Parathyroid adenoma (tissue), 2 donors: ENCODE measurements around the gene CYP1A1.

Experiments used
- H2AFZ ChIP-seq: fragments of 300-600 bp; sonication (generic); one replicate; pipeline ENCODE4 v1.7.0; 2017; ENCODE audit warnings: antibody characterized with exemption, mild to moderate bottlenecking
- H3K27ac ChIP-seq: fragments of 300-600 bp; sonication (generic); one replicate; pipeline ENCODE4 v1.7.0; 2017
- H3K27me3 ChIP-seq: fragments of 300-600 bp; sonication (generic); one replicate; pipeline ENCODE4 v1.7.0; 2017; ENCODE audit warnings: low read length; ENCODE audit not compliant: control insufficient read depth, insufficient read depth
- H3K36me3 ChIP-seq: fragments of 300-600 bp; sonication (generic); one replicate; pipeline ENCODE4 v1.7.0; 2017; ENCODE audit warnings: low read length; ENCODE audit not compliant: control insufficient read depth, insufficient read depth
- H3K4me1 ChIP-seq: fragments of 300-600 bp; sonication (generic); one replicate; pipeline ENCODE4 v1.7.0; 2017; ENCODE audit warnings: control low read depth
- H3K4me2 ChIP-seq: fragments of 300-600 bp; sonication (generic); one replicate; pipeline ENCODE4 v1.7.0; 2017; ENCODE audit warnings: low read length
- H3K4me3 ChIP-seq: fragments of 300-600 bp; sonication (generic); one replicate; pipeline ENCODE4 v1.7.0; 2017; ENCODE audit warnings: low read depth, low read length
- H3K79me2 ChIP-seq: fragments of 300-600 bp; sonication (generic); one replicate; pipeline ENCODE4 v1.7.0; 2017; ENCODE audit warnings: control low read depth
- H3K9ac ChIP-seq: fragments of 300-600 bp; sonication (generic); one replicate; pipeline ENCODE4 v1.7.0; 2017; ENCODE audit warnings: mild to moderate bottlenecking
- H3K9me3 ChIP-seq: fragments of 300-600 bp; sonication (generic); one replicate; pipeline ENCODE4 v1.7.0; 2017; ENCODE audit warnings: low read length; ENCODE audit not compliant: control insufficient read depth
- TF ChIP-seq, protein P1 (sequence below): fragments of 300-600 bp; sonication (generic); IDR thresholded peaks from one replicate; pipeline ENCODE4 v1.7.0; 2017; ENCODE audit warnings: antibody characterized with exemption, mild to moderate bottlenecking
- donor health status: primary hyperparathyroidism.

The CYP1A1 gene

DNA sequence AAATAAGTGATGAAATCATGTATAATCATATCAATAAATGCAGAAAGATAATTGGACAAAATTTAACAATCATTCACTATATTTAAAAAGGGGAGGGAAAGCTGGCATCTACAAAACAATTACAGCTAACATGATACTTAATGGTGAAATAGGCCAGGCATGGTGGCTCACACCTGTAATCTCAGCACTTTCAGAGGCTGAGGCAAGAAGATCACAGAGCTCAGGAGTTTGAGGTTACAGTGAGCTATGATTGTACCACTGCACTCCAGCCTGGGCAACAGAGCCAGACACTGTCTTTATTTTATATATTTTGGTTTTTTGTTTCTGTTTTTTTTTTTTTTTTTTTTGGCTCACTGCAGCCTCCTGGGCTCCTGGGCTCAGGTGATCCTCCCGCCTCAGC, 41.6 kb downstream of the CYP1A1 start:
- H3K27me3 ChIP-seq: no peaks in the 10 kb centered on the region
- no peak overlapping the region for H3K27ac ChIP-seq
- no peaks in the 10 kb centered on the region for H3K36me3 ChIP-seq
- H3K4me3 ChIP-seq: no peak overlapping the region
- H3K9ac ChIP-seq: no peak overlapping the region
- H3K4me2 ChIP-seq: no peak overlapping the region
- no peaks in the 10 kb centered on the region for H3K9me3 ChIP-seq
- H3K4me1 ChIP-seq: no peaks in the 10 kb centered on the region
- H3K79me2 ChIP-seq: peaks cover 2% of the 10 kb centered on the region
- TF ChIP-seq, protein P1, sequence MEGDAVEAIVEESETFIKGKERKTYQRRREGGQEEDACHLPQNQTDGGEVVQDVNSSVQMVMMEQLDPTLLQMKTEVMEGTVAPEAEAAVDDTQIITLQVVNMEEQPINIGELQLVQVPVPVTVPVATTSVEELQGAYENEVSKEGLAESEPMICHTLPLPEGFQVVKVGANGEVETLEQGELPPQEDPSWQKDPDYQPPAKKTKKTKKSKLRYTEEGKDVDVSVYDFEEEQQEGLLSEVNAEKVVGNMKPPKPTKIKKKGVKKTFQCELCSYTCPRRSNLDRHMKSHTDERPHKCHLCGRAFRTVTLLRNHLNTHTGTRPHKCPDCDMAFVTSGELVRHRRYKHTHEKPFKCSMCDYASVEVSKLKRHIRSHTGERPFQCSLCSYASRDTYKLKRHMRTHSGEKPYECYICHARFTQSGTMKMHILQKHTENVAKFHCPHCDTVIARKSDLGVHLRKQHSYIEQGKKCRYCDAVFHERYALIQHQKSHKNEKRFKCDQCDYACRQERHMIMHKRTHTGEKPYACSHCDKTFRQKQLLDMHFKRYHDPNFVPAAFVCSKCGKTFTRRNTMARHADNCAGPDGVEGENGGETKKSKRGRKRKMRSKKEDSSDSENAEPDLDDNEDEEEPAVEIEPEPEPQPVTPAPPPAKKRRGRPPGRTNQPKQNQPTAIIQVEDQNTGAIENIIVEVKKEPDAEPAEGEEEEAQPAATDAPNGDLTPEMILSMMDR: no peak
- H2AFZ ChIP-seq: no peak overlapping the region

DNA sequence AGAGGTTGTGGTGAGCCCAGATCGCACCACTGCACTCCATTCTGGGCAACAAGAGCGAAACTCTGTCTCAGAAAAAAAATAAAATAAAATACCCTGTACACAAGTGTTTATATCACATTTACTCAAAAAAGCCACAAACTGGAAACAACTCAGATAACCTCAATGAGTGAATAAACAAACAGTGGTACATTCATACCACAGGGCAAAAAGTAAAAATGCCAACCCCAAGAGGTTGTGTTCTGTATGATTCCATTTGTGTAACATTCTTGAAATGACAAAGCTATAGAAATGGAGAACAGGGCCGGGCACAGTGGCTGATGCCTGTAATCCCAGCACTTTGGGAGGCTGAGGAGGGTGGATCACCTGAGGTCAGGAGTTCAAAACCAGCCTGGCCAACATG, 42.4 kb downstream of the CYP1A1 start:
- Histone ChIP-seq H3K4me1 (no peaks in the 10 kb centered on the region), H3K9ac (no peak overlapping the region), H3K36me3 (no peaks in the 10 kb centered on the region), H3K9me3 (no peaks in the 10 kb centered on the region), H3K27me3 (no peaks in the 10 kb centered on the region), H3K79me2 (peaks cover 2% of the 10 kb centered on the region), H3K4me3 (no peak overlapping the region), H2AFZ (no peak overlapping the region), H3K4me2 (no peak overlapping the region), H3K27ac (no peak overlapping the region)
- TF ChIP-seq, protein P1: no peak

DNA sequence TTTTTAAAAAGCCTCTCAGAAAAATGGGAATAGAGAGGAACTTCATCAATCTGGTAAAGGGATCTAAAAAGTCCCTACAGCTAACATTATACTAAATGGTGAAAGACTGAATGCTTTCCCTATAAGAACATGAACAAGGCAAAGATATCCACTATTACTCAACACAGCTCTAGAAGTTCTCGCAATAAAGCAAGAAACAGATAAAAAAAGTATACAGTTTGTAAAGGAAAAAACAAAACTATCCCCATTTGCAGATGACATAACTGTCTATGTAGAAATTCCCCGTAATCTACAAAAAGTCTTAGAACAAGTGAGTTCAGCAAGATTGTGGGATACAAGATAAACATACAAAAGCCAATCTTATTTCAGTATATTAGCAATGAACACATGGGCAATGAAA, 44.9 kb downstream of the CYP1A1 start:
- Histone ChIP-seq H3K79me2 (peaks cover 2% of the 10 kb centered on the region), H3K27me3 (no peaks in the 10 kb centered on the region), H3K36me3 (no peaks in the 10 kb centered on the region), H3K4me2 (no peak overlapping the region), H3K4me1 (no peaks in the 10 kb centered on the region), H2AFZ (no peak overlapping the region), H3K4me3 (no peak overlapping the region), H3K27ac (no peak overlapping the region), H3K9ac (no peak overlapping the region), H3K9me3 (no peaks in the 10 kb centered on the region)
- TF ChIP-seq, protein P1: no peak

DNA sequence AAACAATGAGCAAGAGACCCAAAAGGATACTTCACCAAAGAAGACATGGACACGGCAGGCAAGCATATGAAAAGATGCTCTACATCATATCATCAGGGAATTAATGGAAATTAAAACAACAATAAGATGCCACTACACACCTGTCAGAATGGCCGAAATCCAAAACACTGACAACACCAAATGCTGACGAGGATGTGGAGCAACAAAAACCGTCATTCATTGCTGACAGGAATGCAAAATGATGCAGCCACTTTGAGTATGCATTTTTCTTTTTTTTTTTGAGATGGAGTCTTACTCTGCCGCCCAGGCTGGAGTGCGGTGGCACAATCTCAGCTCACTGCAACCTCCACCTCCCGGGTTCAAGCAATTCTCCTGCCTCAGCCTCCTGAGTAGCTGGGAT, 48.5 kb downstream of the CYP1A1 start:
- no peak overlapping the region for H3K9ac ChIP-seq
- TF ChIP-seq, protein P1: no peak
- H3K36me3 ChIP-seq: no peaks in the 10 kb centered on the region
- H3K79me2 ChIP-seq: no peaks in the 10 kb centered on the region
- no peak overlapping the region for H2AFZ ChIP-seq
- no peaks in the 10 kb centered on the region for H3K4me1 ChIP-seq
- no peak overlapping the region for H3K27ac ChIP-seq
- H3K4me2 ChIP-seq: no peak overlapping the region
- H3K27me3 ChIP-seq: no peaks in the 10 kb centered on the region
- H3K9me3 ChIP-seq: no peaks in the 10 kb centered on the region
- no peak overlapping the region for H3K4me3 ChIP-seq

DNA sequence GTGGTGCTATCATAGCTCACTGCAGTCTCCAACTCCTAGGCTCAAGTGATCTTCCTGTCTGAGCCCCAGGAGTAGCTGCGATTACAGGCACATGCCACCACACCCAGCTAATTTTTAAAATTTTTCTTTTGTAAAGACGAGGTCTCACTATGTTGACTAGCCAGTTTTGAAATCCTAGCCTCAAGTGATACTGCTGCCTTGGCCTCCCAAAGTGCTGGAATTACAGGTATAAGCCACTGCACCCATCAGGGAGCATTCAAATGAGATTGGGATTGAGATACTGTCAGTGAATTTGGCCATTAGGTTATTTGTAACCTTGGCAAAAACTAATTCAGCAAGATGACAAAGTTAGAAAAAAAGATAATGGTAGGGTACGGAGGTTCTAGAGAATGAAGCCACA, 51.2 kb downstream of the CYP1A1 start:
- Histone ChIP-seq H3K27ac (no peak overlapping the region), H3K9ac (no peak overlapping the region), H3K27me3 (no peaks in the 10 kb centered on the region), H3K36me3 (no peaks in the 10 kb centered on the region), H3K9me3 (no peaks in the 10 kb centered on the region), H3K4me3 (no peak overlapping the region), H3K4me2 (no peak overlapping the region), H3K4me1 (no peaks in the 10 kb centered on the region), H3K79me2 (no peaks in the 10 kb centered on the region), H2AFZ (no peak overlapping the region)
- TF ChIP-seq, protein P1: no peak
